A549 treated with GW870086 at 1 μM for 4 hours (cell line): ENCODE data around the gene ADGRA3. TPM values are rescaled to one million over a fixed set of nuclear protein-coding genes. Genes with fewer than 3 reads are reported as not detected.

Experiments used
- total RNA-seq: library from RNA; stranded (reverse); fragments of 200-300 nt; extraction: Qiagen RNA extraction; gene quantifications from 5 replicates; pipeline ENCODE4 v1.2.3, GENCODE V29; 2022; ENCODE audit warnings: low read depth

The ADGRA3 gene, protein sequence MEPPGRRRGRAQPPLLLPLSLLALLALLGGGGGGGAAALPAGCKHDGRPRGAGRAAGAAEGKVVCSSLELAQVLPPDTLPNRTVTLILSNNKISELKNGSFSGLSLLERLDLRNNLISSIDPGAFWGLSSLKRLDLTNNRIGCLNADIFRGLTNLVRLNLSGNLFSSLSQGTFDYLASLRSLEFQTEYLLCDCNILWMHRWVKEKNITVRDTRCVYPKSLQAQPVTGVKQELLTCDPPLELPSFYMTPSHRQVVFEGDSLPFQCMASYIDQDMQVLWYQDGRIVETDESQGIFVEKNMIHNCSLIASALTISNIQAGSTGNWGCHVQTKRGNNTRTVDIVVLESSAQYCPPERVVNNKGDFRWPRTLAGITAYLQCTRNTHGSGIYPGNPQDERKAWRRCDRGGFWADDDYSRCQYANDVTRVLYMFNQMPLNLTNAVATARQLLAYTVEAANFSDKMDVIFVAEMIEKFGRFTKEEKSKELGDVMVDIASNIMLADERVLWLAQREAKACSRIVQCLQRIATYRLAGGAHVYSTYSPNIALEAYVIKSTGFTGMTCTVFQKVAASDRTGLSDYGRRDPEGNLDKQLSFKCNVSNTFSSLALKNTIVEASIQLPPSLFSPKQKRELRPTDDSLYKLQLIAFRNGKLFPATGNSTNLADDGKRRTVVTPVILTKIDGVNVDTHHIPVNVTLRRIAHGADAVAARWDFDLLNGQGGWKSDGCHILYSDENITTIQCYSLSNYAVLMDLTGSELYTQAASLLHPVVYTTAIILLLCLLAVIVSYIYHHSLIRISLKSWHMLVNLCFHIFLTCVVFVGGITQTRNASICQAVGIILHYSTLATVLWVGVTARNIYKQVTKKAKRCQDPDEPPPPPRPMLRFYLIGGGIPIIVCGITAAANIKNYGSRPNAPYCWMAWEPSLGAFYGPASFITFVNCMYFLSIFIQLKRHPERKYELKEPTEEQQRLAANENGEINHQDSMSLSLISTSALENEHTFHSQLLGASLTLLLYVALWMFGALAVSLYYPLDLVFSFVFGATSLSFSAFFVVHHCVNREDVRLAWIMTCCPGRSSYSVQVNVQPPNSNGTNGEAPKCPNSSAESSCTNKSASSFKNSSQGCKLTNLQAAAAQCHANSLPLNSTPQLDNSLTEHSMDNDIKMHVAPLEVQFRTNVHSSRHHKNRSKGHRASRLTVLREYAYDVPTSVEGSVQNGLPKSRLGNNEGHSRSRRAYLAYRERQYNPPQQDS (N-terminal part only)
- 15.2 to 18.7 TPM (median 17.4 TPM) in 5 replicates for total RNA-seq

DNA sequence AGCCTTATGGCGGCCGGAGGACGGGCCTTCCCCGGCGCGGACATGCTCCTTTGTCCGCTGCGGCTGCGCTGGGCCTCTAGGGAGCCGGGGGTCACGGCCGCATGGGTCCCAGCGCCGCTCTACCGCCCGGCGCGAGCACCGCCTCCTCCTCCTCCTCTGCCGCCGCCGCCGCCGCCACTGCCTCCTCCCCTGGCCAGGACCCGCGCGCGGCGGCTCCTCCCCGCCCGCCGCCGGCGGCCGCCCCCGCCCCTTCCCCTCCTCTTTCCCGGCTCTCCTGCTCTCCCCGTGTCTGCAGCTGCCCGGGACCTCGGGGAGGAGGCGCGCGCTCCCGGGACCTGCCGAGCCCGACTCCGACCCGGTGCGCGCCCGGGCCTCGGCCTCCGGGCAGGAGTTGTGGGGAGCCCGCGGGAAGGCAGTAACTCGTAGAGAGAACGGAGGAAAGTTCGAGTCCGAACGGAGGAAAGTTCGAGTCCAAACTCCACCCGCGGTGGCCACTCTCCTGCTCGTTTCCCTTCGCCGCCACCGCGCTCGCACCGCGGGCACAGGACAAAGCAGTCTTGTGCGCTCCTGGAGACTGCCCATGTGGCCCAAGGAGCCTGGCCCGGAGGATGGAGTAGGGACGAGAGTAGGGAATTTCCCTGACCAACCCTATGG, at the start of gene ADGRA3:
TSS of gene ADGRA3 (minus strand) at position 179 of the 654 bp plus-strand sequence. CDS start 282 bp downstream, outside the sequence.

Other genes with a start within 250 kb of the ADGRA3 start
- gene GBA3, start 176.9 kb upstream of the ADGRA3 start, total RNA-seq: not detected in 5 replicates